Heart left ventricle (tissue), 13 donors: Measurements from ENCODE around the gene B9D2.

ENCODE experiments used
- CTCF ChIP-seq, 12 donors: fragments of 200-600 bp; sonication (generic) in 4 of 12; IDR thresholded peaks; one replicate each; pipeline versions ENCODE4 v1.5.0 to v1.8.0; 2018 to 2022; ENCODE audit warnings: antibody characterized with exemption in 12 of 12, mild to moderate bottlenecking in 5 of 12
- POLR2A ChIP-seq, 2 donors: fragments of 450-650 bp; IDR thresholded peaks; one replicate each; pipeline ENCODE4 v1.6.1; 2017; ENCODE audit warnings: antibody characterized with exemption in 2 of 2, mild to moderate bottlenecking in 2 of 2, moderate library complexity in 2 of 2
- donor health status: ischemic (EF 13 %, LVEDD 7.1; RV severe dilation, severe dysfunction).
- donor health status: DM: no; HTN: yes; CAD: no.
- donor health status: DM: no; HTN: no; CAD: no.
- donor health status: ischemic (EF 25% LVEDD 6.9; RV normal size, moderate dysfunction).
- donor health status: ischemic (EF 25% LVEDD 5.7; RV mildly dilated, moderate dysfunction).
- donor health status: ischemic (EF 35%, LVEDD 5.7; RV mildly dilated, moderate dysfunction).
- donor health status: nonischemic (EF 11% LVEDD 7.7; RV severe dilation, severe dysfunction).
- donor health status: DM: yes; HTN: yes; CAD: no.
- donor health status: PGD.
- donor health status: ischemic (EF 29% LVEDD 5.4; RV normal size, mild dysfunction).
- donor health status: nonischemic (EF 23%, LVEDD 6.1; RV moderate dilation, normal function).

DNA sequence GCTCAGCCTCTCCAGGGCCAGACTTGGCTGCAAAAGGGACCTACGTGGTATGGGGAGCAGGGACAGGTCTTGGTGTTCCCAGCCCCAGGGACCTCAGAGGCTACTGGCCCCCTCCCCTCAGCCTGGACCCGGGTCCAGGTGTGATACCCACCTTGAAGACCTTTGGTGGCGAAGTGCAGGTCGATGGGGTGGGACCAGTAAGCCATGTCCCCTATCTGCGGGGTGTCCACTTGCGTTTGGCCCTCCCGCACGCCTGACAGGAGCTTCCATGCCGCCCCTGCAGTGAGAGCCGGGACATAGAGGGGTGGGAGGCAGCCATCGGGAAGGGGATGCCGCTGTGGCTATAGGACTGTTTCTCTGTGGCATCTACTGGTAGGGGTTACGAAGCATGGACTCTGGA lies 6.2 kb downstream of the B9D2 start:
- TF ChIP-seq POLR2A (IDR thresholded peaks at IDR 0.05): no peak
- TF ChIP-seq CTCF (IDR thresholded peaks at IDR 0.05): no peak
